HG03108 (cell line): ENCODE results near the gene ATP2B3.

Experiments used
- ATAC-seq: cut with Tn5 transposase; IDR thresholded peaks from one replicate; pipeline ENCODE4 v1.9.1; 2021; ENCODE audit warnings: moderate library complexity; ENCODE audit not compliant: unreplicated experiment

ATP2B3 gene

DNA sequence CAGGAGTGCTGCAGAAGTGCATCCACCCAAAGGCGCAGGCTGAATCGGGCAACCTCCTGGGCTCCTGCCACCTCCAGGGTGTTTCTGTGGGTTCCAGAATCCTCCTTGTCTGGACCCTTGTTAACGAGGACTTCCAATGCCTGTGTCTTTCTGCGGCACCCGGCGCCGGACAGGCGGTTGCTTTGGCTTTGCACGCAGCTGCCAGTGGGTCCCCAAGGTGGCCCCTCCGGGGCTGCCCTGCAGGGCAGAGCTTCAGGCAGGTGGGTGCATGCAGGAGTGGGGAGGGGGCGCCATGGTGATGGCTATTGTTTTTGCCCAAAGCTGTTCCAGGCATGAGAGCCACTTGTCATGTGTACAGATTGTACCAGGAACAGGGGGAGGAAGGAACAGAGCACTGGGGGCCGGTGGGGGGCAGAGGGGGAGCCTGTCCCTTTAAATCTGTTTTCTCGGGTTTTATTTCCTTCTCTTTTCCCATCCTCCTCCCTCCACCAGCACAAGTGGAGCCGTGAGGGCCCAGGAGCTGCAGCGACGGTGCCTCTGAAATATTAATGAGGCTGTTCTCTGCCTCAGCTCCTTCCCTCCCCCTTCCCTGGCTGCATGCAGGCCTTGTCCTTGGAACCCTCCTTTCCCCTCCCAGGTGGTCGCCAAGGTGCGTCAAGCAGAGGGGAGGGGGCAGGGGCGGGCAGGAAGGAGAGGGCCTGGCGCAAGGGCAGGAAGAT, 13.1 kb downstream of the ATP2B3 start:
- no peak for ATAC-seq

DNA sequence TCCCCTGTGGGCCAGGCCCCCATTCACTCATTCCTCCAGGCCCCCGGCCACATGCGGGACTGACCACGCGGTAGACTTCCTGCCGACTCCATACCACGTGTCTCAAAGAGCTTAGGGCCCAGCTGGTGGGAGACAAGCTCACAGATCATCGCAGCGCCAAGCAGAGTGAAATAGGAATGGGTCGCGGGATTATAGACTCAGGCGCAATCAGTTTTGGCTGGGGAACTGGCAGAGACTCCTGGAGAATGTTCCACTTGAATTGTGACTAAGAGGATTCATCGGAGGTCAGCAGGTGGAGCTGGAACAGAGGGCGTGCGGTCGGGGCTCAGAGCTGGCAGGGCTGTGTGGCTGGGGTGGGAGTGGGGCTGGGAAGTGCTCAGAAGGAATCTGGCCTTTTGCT, 15.6 kb downstream of the ATP2B3 start:
- no peak for ATAC-seq

GRCh38 chrX:153537080-153537479, 19.6 kb downstream of the ATP2B3 start:
- ATAC-seq = no peak

DNA sequence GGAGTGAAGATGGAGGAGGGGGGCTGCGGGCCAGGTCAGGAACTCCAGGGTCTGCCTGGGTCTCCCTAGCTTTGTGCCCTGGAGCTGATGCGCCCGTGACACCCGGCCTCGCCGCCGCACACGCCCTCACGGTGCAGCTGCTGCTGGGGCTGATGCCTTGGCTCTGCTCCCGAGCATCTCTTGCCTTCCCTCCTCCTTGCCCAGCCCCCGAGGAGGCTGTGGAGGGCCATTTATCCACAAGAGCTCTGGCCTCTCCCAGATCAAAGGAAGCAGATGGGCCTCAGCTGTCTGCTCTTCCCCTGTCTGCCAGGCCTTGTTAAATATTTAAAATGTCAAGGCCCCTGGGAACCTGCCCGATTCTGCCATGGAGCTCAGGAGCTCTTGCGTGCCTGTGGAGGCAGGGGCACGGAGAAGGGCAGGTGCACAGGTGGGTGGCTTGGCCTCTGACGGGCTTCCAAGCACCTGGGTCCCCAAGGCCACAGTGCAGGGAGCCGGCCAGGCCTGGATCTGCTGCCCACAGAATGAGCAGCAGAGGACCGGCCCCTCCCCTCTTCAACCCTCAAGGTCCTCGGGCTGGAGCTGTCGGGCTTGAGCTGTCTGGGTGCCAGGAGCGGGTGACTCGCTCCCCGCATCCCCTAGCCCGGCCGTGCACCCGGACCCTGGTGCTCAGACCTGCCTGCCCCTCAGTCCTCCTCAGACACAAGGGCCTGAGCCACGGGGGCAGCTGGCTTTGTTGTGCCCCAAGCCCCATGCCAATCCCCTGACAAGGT, 20.3 kb downstream of the ATP2B3 start:
- no peak for ATAC-seq

GRCh38 chrX:153538424-153538823, 21.0 kb downstream of the ATP2B3 start:
- ATAC-seq = no peak

DNA sequence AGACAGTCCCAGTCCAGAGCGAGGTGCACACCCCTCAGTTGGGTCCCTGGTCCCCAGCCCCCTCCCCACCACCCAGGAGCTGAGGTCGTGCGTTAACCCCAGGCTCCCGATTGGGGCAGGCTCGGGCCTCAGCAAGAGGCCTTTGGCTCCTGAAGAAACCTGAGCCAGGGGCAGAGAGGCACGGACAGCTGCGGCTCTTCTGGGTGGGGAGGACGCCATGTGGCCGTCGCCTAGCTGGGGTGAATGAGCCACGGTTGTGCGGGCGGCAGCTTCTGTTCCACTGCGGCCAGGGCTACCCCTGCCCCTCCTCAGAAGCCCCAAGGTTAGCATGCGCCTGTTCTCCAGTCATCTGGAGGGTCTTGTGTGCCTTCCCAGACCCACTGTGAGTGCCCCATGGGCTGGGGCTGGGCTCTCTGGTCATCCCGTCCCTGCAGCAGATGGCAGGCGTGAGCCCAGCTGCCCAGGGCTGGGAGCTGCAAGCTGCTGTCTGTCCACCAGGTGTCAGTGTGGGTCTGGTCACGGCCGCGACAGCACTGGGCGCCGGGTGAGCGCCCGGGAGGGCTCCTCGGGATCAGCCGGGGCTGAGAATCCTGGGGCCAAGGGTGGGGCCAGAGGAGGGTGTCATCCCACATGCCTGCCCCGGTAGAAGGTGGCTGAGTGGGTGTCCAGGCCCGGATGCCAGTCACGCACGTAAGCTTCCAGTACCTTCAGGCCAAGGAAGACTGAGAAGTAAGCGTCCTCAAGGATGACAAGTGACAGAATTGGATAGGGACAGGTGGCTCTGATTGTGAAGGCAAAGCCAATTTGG, 21.9 kb downstream of the ATP2B3 start:
- ATAC-seq = peak; percentile 78

- ATAC-seq = no peak
These were observed 22.5 kb downstream of the ATP2B3 start for GRCh38 chrX:153539979-153540358.

- no peak for ATAC-seq
These were observed 27.3 kb downstream of the ATP2B3 start for GRCh38 chrX:153544727-153545126.

GRCh38 chrX:153546386-153546785, 28.9 kb downstream of the ATP2B3 start:
- no peak for ATAC-seq

GRCh38 chrX:153547195-153547594, 29.8 kb downstream of the ATP2B3 start:
- ATAC-seq = no peak

GRCh38 chrX:153549231-153549630, 31.8 kb downstream of the ATP2B3 start:
- no peak for ATAC-seq

GRCh38 chrX:153549807-153550206, 32.4 kb downstream of the ATP2B3 start:
- ATAC-seq = no peak

DNA sequence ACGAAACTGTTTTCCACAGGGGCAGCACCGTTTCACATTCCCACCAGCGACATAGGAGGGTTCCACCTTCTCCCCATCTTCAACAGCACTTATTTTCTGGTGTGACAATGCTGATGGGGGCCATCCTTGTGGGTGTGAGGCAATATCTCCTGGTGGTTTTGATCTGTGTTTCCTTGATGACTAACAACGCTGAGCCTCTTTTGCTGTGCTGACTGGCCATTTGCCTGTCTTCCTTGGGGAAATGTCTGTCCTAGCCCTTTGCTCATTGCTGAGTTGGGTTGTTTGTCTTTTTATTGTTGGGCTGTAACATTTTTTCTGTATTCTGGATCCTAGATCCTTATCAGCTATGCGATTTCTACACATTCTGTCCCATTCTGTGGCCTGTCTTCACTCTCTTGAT, 33.7 kb downstream of the ATP2B3 start:
- ATAC-seq = no peak

DNA sequence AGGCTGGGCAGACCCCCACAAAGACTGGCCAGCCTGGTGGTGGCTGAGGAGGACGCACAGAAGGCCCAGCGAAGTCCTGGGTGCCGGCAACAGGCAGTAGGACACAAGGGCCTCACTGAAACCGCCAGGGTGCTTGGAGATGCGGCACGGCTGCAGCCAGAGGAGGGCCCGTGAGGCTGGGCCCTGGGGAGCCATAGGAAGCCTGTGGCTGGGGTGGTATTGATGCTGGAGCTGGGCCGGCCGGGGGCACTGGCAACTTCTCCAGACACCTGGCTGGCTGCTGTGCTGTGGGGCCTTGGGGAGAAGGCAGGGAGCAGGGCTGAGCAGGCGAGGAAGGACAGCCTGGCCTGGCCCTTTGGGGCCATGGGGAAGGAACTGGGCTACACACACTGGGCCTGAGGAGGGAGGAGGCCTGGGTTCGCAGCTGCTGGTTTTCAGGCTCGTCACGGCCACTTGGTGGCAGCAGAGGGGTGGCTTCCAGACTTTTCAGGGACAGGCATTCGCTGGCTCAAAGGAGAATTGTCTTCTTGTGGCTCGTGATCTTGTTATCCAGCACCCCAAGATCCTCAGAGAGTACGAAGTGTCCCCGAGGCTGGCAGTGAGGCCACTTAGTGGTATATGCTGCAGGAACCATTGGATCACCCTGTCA, 37.2 kb downstream of the ATP2B3 start:
- ATAC-seq = no peak

- ATAC-seq = no peak
These were observed 39.3 kb downstream of the ATP2B3 start for GRCh38 chrX:153556767-153557166.

DNA sequence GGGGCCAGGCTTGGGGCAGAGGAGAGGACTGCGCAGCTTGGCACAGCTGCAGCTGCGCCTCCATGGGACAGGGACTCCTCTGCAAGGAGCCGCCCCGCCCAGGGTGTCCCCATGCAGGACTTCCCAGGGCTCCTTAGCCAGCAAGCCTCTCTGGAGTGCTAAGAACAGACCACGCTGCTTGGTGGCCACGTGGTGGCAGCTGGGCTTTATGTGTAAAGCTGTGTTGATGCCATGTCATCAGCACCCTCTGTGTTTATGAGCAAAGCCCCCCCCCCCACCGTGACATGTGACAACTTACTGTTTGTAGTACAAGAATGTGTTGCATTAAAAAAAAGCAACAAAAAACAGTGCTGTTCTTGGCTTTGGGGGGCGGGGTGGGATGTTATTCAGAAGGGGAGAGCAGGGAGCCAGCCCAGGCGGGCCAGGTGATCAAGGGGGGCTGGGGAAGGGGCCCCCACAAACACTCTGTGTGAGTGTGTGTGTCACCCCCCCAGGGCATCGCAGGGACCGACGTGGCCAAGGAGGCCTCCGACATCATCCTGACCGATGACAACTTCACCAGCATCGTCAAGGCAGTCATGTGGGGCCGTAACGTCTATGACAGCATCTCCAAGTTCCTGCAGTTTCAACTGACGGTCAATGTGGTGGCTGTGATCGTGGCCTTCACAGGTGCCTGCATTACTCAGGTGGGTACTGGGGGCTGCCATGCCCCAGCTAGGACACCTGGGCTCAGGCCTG, 40.3 kb downstream of the ATP2B3 start:
- ATAC-seq = no peak

- no peak for ATAC-seq
These were observed 42.6 kb downstream of the ATP2B3 start for GRCh38 chrX:153560000-153560399.

DNA sequence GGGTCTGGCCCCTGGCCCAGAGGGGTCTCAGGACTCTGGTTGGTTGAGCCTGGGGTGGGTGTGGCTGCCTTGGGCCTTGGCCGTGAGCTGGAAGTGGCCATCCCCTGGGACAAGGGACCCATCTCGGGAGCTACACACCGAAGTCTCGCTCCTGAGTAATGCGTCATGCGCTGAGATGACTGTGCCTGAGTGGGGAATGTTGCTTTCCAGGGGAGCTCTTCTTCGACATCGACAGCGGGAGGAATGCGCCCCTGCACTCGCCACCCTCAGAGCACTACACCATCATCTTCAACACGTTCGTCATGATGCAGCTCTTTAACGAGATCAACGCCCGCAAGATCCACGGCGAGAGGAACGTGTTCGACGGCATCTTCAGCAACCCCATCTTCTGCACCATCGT, 43.0 kb downstream of the ATP2B3 start:
- no peak for ATAC-seq

DNA sequence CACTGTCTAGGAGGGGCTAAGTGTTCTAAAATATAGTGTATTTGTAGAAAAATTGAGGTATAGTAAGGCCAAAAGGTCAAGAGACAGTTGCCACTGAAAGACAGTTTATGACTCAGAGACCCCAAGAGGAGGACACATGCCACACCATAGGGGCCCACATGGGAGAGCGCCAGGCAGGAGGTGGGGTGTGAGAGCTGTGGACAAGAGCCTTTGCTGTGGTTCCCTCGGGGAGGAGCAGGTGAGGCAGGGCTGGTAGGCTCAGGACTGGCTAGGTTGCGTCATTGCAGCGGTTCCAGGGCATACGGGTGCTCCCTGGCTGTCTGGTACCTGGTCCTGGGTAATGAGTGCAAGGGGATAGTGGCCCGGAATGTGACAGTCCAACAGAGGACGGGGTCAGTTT, 43.9 kb downstream of the ATP2B3 start:
- no peak for ATAC-seq

GRCh38 chrX:153562546-153562945, 45.1 kb downstream of the ATP2B3 start:
- no peak for ATAC-seq
